ENCODE results near the gene EFEMP2. TPM values are rescaled to one million over a fixed set of nuclear protein-coding genes. Genes with fewer than 3 reads are reported as not detected.

Gene EFEMP2
- total RNA-seq, 1 donor from 2014 or later, result 38.0 TPM

GRCh38 chr11:65880027-65880426, 7.4 kb upstream of the EFEMP2 start:
- H3K4me3 Mint-ChIP-seq, result peak overlapping the region; percentile 49
- peaks cover 6% of the 10 kb centered on the region for H3K4me1 Mint-ChIP-seq
- no peak overlapping the region for H3K27ac Mint-ChIP-seq (ENCODE audit: unreplicated experiment)
- no peak for DNase-seq (ENCODE audit: low read depth, low spot score)
- peaks cover 4% of the 10 kb centered on the region for H3K36me3 Mint-ChIP-seq (ENCODE audit: low read depth)
- no peak for TF ChIP-seq CTCF (conservative IDR thresholded peaks at IDR 0.05)
- no peaks in the 10 kb centered on the region for H3K27me3 Mint-ChIP-seq (ENCODE audit: low read depth)
- H3K9me3 Mint-ChIP-seq, result no peaks in the 10 kb centered on the region

GRCh38 chr11:65879617-65880016, 7.0 kb upstream of the EFEMP2 start, which contains the start of gene CTSW:
Gene CTSW (plus strand): TSS chr11:65879837. CDS start chr11:65879855, 18 bp downstream.
- no peak for TF ChIP-seq CTCF (conservative IDR thresholded peaks at IDR 0.05)
- Mint-ChIP-seq H3K27me3 (ENCODE audit: low read depth) (no peaks in the 10 kb centered on the region), H3K36me3 (ENCODE audit: low read depth) (peaks cover 3% of the 10 kb centered on the region), H3K27ac (ENCODE audit: unreplicated experiment) (no peak within 1 kb of the TSS), H3K9me3 (no peaks in the 10 kb centered on the region), H3K4me3 (peak within 1 kb of the TSS; percentile 49), H3K4me1 (peaks cover 3% of the 10 kb centered on the region)
- no peak for DNase-seq (ENCODE audit: low read depth, low spot score)

- H3K9me3 Mint-ChIP-seq, result no peaks in the 10 kb centered on the region
- no peak for TF ChIP-seq CTCF (conservative IDR thresholded peaks at IDR 0.05)
- peak overlapping the region; percentile 92 for H3K4me3 Mint-ChIP-seq
- peak; percentile 98 for DNase-seq (ENCODE audit: low read depth, low spot score)
- H3K27me3 Mint-ChIP-seq (ENCODE audit: low read depth), result peaks cover 4% of the 10 kb centered on the region
- peak overlapping the region; percentile 81 for H3K27ac Mint-ChIP-seq (ENCODE audit: unreplicated experiment)
- no peaks in the 10 kb centered on the region for H3K36me3 Mint-ChIP-seq (ENCODE audit: low read depth)
- peaks cover 25% of the 10 kb centered on the region for H3K4me1 Mint-ChIP-seq
Observed at GRCh38 chr11:65873318-65874156, 937 bp upstream of the EFEMP2 start.

- H3K27me3 Mint-ChIP-seq (ENCODE audit: low read depth), result peaks cover 4% of the 10 kb centered on the region
- H3K36me3 Mint-ChIP-seq (ENCODE audit: low read depth), result peaks cover 3% of the 10 kb centered on the region
- H3K4me3 Mint-ChIP-seq, result peak overlapping the region; percentile 85
- no peak for TF ChIP-seq CTCF (conservative IDR thresholded peaks at IDR 0.05)
- H3K9me3 Mint-ChIP-seq, result no peaks in the 10 kb centered on the region
- H3K4me1 Mint-ChIP-seq, result peaks cover 38% of the 10 kb centered on the region
- peak overlapping the region; percentile 6 for H3K27ac Mint-ChIP-seq (ENCODE audit: unreplicated experiment)
- DNase-seq (ENCODE audit: low read depth, low spot score), result no peak
Observed at GRCh38 chr11:65871811-65872548, 620 bp downstream of the EFEMP2 start.

GRCh38 chr11:65870706-65871681, 1.6 kb downstream of the EFEMP2 start:
- peaks cover 4% of the 10 kb centered on the region for H3K27me3 Mint-ChIP-seq (ENCODE audit: low read depth)
- DNase-seq (ENCODE audit: low read depth, low spot score), result no peak
- peak overlapping the region; percentile 19 for H3K27ac Mint-ChIP-seq (ENCODE audit: unreplicated experiment)
- H3K4me3 Mint-ChIP-seq, result peak overlapping the region; percentile 85
- TF ChIP-seq CTCF (conservative IDR thresholded peaks at IDR 0.05), result no peak
- no peaks in the 10 kb centered on the region for H3K9me3 Mint-ChIP-seq
- peaks cover 38% of the 10 kb centered on the region for H3K4me1 Mint-ChIP-seq
- peaks cover 3% of the 10 kb centered on the region for H3K36me3 Mint-ChIP-seq (ENCODE audit: low read depth)
